Fibroblast of lung (primary cell): Measurements from ENCODE around the gene DKC1.

ENCODE experiments used
- EZH2 ChIP-seq: IDR thresholded peaks from 2 replicates; pipeline ENCODE4 v1.5.1; 2012; ENCODE audit warnings: low read length, control low read depth, mild to moderate bottlenecking; ENCODE audit errors: missing control alignments
- TF ChIP-seq, protein P1 (sequence below), 2 donors: IDR thresholded peaks in 1 of 2; conservative IDR thresholded peaks in 1 of 2; 1 replicate in 1 of 2; 2 replicates in 1 of 2; pipeline ENCODE4 v1.5.1; 2011 to 2012; ENCODE audit warnings: low read length in 2 of 2, control low read depth in 1 of 2, inconsistent platforms in 1 of 2, low read depth in 1 of 2, mild to moderate bottlenecking in 1 of 2

DNA sequence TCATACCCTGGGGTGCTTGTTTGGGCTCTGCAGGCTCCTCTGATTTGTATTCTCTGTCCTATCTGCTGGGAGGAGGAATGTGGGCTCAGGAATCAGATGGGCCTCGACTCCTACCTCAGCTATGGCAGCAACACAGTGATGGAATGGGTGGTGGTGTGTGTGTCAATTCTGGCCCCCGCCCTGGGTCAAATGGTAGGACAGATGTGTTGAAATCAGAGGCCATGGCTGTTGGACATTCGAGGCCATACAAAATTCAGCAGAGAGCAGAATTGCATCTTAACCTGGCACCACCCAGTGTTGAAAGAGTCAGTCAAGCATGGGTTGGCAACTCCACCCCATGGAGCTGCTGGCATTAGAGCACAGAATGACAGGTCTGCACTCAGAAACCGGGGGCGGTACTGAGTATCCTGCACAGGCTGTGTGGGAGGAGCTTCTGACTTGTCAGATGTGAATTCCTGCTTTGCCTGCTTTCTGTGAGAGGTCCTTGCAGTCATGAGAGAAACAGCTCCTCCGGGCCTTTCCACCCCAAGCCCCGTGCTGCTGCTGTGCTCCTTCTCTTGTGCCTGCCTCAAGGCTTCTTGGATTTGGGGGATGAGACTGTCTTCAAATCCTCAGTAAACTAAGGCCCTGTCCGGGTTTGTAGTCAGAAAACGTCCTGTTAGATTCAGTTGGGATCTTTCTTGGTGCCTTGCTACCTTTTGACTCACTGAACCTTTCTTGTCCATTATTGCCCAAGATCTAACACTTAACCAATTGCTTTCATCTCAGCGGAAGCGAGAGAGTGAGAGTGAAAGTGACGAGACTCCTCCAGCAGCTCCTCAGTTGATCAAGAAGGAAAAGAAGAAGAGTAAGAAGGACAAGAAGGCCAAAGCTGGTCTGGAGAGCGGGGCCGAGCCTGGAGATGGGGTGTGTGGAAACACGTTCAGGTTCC, 13.0 kb downstream of the DKC1 start:
- TF ChIP-seq EZH2, result no peak
- TF ChIP-seq, protein P1, sequence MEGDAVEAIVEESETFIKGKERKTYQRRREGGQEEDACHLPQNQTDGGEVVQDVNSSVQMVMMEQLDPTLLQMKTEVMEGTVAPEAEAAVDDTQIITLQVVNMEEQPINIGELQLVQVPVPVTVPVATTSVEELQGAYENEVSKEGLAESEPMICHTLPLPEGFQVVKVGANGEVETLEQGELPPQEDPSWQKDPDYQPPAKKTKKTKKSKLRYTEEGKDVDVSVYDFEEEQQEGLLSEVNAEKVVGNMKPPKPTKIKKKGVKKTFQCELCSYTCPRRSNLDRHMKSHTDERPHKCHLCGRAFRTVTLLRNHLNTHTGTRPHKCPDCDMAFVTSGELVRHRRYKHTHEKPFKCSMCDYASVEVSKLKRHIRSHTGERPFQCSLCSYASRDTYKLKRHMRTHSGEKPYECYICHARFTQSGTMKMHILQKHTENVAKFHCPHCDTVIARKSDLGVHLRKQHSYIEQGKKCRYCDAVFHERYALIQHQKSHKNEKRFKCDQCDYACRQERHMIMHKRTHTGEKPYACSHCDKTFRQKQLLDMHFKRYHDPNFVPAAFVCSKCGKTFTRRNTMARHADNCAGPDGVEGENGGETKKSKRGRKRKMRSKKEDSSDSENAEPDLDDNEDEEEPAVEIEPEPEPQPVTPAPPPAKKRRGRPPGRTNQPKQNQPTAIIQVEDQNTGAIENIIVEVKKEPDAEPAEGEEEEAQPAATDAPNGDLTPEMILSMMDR (conservative IDR thresholded peaks at IDR 0.05 in 1 of 2, IDR thresholded peaks at IDR 0.05 in 1 of 2; ENCODE audit: low read depth in 1 of 2, low read length in 2 of 2), result no peak
